ENCODE data around the gene MAMDC4. TPM values are rescaled to one million over a fixed set of nuclear protein-coding genes. Genes with fewer than 3 reads are reported as not detected.

The MAMDC4 gene
- total RNA-seq, 4 donors from 2014 or later: 30.8 to 50.4 (median 41.4) TPM

GRCh38 chr9:136901516-136902258 is 49.5 kb downstream of the MAMDC4 start:
- peaks cover 8 to 57% (median 21%) of the 10 kb centered on the region in 4 donors for H3K4me1 ChIP-seq
- H3K27me3 ChIP-seq: no peaks in the 10 kb centered on the region
- H3K27ac ChIP-seq: peak overlapping the region; percentile 74 to 97 (median 93)
- H3K4me3 ChIP-seq: peak overlapping the region; percentile 2 to 29 (median 22)
- DNase-seq: peak; percentile 78 to 84 (median 80)
- no peak for TF ChIP-seq CTCF (IDR thresholded peaks at IDR 0.05)
- peak; percentile 47 to 57 for TF ChIP-seq POLR2A (IDR thresholded peaks at IDR 0.05)
- H3K9me3 ChIP-seq: no peaks in the 10 kb centered on the region
- H3K36me3 ChIP-seq: peaks cover 0 to 17% (median 0%) of the 10 kb centered on the region in 3 donors

GRCh38 chr9:136902259-136902821 is 50.2 kb downstream of the MAMDC4 start:
- peak; percentile 70 to 92 (median 91) for DNase-seq
- peaks cover 0 to 24% (median 0%) of the 10 kb centered on the region in 3 donors for H3K36me3 ChIP-seq
- peaks cover 8 to 57% (median 21%) of the 10 kb centered on the region in 4 donors for H3K4me1 ChIP-seq
- H3K27me3 ChIP-seq: no peaks in the 10 kb centered on the region
- H3K27ac ChIP-seq: peak overlapping the region; percentile 74 to 97 (median 93)
- peak overlapping the region; percentile 2 to 29 (median 22) for H3K4me3 ChIP-seq
- TF ChIP-seq CTCF (IDR thresholded peaks at IDR 0.05) (peak in 1 of 6 experiments; percentile 2), POLR2A (IDR thresholded peaks at IDR 0.05) (peak; percentile 61 to 88)
- no peaks in the 10 kb centered on the region for H3K9me3 ChIP-seq

- H3K36me3 ChIP-seq: peaks cover 0 to 32% (median 2%) of the 10 kb centered on the region in 3 donors
- no peak overlapping the region for H3K4me3 ChIP-seq
- DNase-seq: peak in 2 of 3 donors; percentile 62 to 63
- TF ChIP-seq CTCF (IDR thresholded peaks at IDR 0.05) (no peak), POLR2A (IDR thresholded peaks at IDR 0.05) (no peak)
- H3K4me1 ChIP-seq: peaks cover 8 to 57% (median 21%) of the 10 kb centered on the region in 4 donors
- peak overlapping the region; percentile 74 to 97 (median 93) for H3K27ac ChIP-seq
- no peaks in the 10 kb centered on the region for H3K27me3 ChIP-seq
- H3K9me3 ChIP-seq: no peaks in the 10 kb centered on the region
Observed at GRCh38 chr9:136903041-136903554, 51.0 kb downstream of the MAMDC4 start.

GRCh38 chr9:136906266-136906665 is 54.1 kb downstream of the MAMDC4 start:
- peaks cover 4 to 30% (median 19%) of the 10 kb centered on the region in 4 donors for H3K4me1 ChIP-seq
- no peak for DNase-seq
- no peaks in the 10 kb centered on the region for H3K27me3 ChIP-seq
- peaks cover 0 to 44% (median 4%) of the 10 kb centered on the region in 3 donors for H3K36me3 ChIP-seq
- TF ChIP-seq CTCF (IDR thresholded peaks at IDR 0.05) (no peak), POLR2A (IDR thresholded peaks at IDR 0.05) (no peak)
- H3K4me3 ChIP-seq: no peak overlapping the region
- H3K9me3 ChIP-seq: no peaks in the 10 kb centered on the region
- H3K27ac ChIP-seq: no peak overlapping the region

- Histone ChIP-seq H3K27me3 (no peaks in the 10 kb centered on the region), H3K36me3 (peaks cover 0 to 47% (median 4%) of the 10 kb centered on the region in 3 donors), H3K9me3 (no peaks in the 10 kb centered on the region), H3K27ac (no peak overlapping the region), H3K4me3 (no peak overlapping the region), H3K4me1 (peaks cover 1 to 20% (median 11%) of the 10 kb centered on the region in 4 donors)
- DNase-seq: no peak
- no peak for TF ChIP-seq CTCF (IDR thresholded peaks at IDR 0.05)
- no peak for TF ChIP-seq POLR2A (IDR thresholded peaks at IDR 0.05)
Observed at GRCh38 chr9:136907011-136907914, 55.1 kb downstream of the MAMDC4 start.
